ENCODE data around the gene GCN1. TPM values are rescaled to one million over a fixed set of nuclear protein-coding genes. Genes with fewer than 3 reads are reported as not detected.

The GCN1 gene
- total RNA-seq, 1 donor from 2014 or later, result 73.9 TPM

DNA sequence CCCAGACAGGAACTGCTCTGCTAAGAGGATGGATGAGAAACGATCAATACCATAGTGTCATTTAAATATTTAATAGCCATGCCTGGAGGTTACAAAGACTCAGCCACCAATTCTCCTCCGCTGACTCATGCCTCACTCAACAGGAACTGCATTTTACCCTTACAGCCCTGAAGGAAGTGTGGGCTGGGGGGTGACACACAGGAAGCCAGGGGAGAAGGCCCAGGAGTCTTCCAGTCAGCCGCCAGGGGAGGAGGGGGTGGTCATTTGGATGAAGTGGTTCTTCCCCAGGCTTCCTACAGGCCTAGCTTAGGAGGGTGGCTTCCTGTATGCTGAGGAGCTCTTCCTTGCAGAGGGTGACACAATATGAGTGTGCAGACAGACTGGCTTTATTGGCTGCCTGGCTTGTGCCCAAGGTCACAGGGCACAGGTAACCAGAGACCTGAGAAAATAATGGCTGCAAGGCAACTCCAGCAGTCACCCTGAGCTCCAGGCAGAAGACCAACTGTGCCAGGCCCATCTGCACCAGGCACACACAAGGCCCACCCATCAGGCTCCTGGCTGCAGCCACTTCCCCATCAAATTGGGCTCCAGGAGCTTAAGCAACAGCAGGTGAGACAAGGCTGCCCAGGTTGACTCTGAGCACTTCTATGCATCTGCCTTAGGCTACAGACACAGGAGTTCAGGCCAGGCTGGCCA, 36.9 kb upstream of the GCN1 start:
- peak; percentile 73 for DNase-seq (ENCODE audit: low read depth)
- H3K4me3 ChIP-seq (ENCODE audit: low read depth, low read length), result no peak overlapping the region
- TF ChIP-seq, protein P1, sequence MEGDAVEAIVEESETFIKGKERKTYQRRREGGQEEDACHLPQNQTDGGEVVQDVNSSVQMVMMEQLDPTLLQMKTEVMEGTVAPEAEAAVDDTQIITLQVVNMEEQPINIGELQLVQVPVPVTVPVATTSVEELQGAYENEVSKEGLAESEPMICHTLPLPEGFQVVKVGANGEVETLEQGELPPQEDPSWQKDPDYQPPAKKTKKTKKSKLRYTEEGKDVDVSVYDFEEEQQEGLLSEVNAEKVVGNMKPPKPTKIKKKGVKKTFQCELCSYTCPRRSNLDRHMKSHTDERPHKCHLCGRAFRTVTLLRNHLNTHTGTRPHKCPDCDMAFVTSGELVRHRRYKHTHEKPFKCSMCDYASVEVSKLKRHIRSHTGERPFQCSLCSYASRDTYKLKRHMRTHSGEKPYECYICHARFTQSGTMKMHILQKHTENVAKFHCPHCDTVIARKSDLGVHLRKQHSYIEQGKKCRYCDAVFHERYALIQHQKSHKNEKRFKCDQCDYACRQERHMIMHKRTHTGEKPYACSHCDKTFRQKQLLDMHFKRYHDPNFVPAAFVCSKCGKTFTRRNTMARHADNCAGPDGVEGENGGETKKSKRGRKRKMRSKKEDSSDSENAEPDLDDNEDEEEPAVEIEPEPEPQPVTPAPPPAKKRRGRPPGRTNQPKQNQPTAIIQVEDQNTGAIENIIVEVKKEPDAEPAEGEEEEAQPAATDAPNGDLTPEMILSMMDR (conservative IDR thresholded peaks at IDR 0.05; ENCODE audit: low read depth, low read length), result peak; percentile 31

DNA sequence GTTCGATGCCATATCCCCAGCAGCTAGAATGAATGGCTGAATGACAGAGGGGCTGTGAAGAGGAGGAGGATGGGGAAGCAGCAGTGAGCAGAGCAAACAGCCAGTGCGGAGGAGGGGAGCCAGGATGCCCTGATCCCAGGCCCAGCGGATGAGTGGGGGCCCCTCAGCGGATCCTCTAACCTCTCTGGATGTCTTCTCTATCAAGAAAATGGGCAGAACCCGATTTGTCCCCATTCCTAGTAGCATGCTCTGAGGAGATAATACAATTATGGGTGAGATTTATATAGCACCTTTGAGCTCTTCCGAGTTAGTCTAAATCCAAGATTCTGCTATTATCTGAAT, 36.4 kb upstream of the GCN1 start:
- no peak overlapping the region for H3K4me3 ChIP-seq (ENCODE audit: low read depth, low read length)
- TF ChIP-seq, protein P1 (conservative IDR thresholded peaks at IDR 0.05; ENCODE audit: low read depth, low read length), result no peak
- DNase-seq (ENCODE audit: low read depth), result no peak

DNA sequence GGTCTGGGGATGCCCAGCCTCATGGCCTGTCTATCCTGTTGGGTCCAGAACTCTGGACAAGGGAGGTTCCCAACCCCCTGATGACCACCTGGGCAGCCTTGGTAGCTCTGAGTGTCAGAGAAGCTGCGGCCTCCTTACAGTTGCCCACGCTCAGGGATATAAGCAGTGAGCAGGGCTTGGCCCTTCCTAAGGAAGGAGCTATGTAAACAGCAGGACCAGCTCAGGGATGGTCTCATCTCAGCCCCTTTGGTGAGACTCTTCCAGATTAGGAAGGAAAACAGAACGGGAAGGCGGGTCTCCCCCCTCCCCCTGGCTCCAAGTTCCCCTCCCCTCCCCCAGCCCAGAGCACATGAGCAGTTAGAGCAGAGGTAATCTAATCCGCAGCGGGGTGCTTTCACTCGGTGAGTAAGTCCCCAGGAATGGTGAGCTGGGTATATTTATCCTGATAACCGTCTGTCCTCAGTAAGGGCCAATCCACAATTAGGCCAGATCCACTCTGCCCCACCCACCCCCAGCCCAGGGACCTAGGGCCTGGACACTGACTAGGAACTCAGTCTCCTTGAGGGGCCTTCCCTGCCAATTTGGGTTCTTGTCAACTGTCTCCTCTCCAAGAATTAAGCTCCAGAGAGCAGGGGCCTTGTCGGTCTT, 35.9 kb upstream of the GCN1 start:
- no peak overlapping the region for H3K4me3 ChIP-seq (ENCODE audit: low read depth, low read length)
- TF ChIP-seq, protein P1 (conservative IDR thresholded peaks at IDR 0.05; ENCODE audit: low read depth, low read length), result no peak
- peak; percentile 65 for DNase-seq (ENCODE audit: low read depth)

DNA sequence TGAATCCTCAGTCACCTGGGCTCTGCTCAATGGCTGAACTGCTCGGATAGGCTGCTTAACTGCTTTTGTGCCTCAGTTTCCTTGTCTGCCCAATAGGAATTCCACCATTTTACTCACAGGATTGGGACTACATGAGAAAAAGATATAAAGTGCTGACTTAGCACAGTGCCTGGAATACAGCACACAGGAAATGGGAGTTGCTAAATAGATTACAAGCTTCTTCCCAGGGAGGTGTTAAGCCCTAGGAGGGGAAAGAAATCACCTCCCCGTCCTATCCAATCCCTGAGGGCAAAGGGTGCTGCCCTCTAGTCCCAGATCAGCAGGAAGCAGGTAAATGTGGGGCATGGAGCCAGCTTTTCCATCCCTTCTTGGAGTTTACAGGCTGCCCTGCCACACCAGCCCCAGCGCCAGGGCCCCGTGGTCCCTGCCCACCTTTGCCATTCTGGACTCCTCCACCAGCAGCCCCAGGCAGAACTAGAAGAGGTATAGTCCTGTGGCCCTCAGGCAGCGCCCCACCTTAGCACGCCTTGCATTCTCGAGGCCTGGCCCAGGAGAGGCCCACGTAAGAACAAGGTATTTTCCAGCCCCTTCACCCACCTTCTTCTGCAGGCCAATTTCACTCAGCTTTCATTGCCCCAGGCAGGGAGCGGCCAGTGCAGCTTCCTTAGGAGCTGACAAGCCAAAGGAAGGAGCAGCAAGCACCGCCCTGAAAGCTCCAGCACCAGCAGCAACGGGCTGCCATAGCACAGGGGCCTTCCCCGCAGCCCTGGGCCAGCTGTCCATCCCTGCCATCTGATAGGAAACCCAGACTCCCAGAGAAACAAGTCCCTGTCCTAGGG, 35.2 kb upstream of the GCN1 start:
- DNase-seq (ENCODE audit: low read depth), result no peak
- TF ChIP-seq, protein P1 (conservative IDR thresholded peaks at IDR 0.05; ENCODE audit: low read depth, low read length), result no peak
- H3K4me3 ChIP-seq (ENCODE audit: low read depth, low read length), result no peak overlapping the region

DNA sequence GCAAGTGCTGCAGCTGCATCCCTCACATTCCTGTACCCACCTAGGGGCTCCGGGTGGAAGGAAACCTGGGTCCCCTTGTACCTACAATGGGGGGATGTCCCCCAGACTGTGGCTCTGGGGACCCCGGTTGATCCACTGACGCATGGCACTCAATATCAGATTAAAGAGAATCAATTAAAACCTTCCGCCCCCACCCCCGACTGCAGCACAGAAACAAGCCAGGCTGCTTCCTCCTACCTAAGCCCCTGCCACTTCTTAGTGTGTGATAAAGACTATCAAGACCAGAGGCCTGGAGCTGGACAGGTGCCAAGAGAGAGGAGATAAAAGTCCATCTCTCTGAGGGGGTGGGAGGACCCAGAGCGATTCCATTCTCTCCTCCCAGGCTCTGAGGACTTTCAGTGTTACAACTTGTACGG, 34.6 kb upstream of the GCN1 start:
- no peak overlapping the region for H3K4me3 ChIP-seq (ENCODE audit: low read depth, low read length)
- DNase-seq (ENCODE audit: low read depth), result no peak
- TF ChIP-seq, protein P1 (conservative IDR thresholded peaks at IDR 0.05; ENCODE audit: low read depth, low read length), result no peak

DNA sequence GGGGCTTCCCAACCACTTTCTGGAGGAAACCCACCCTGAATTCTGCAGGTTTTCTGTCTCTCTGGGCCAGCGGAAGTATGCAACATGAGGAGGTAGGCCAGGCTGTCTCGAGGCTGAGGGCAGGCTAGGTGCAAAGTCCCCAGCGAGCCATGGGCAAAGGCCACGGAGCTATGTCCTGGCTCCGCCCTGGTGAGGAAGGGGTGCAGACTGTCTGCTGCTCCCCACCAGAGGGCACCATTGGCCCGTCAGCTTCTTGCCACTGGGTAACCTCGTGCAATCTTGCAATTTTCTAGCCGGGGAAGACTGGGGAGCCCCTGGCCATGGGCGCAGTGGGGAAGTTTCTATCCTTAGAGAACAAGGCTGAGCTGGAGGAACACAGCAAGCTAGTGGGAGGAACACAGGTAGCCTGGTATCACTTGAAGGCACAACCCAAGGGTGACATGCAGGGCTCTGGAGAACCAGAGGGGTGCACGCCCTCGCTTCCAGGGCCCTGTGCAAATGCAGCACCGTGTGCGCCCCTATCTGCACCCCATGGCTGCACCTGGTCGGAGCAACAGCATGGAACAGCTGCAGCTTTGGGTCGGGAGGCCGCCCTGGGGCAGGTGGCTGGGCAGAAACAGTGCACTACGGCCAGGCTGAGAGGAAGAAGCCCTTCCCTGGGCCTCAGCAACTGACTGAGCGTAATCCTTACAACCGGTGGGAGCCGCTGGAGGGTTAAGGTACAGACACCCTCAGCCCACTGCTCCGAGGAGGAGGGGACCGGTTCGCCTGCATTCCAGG, 34.0 kb upstream of the GCN1 start:
- DNase-seq (ENCODE audit: low read depth), result no peak
- TF ChIP-seq, protein P1 (conservative IDR thresholded peaks at IDR 0.05; ENCODE audit: low read depth, low read length), result peak; percentile 94
- peak overlapping the region; percentile 13 for H3K4me3 ChIP-seq (ENCODE audit: low read depth, low read length)
